KOPT-K1 (cell line): Measurements from ENCODE around the gene RASGRP2.

Experiments used
- H3K27ac ChIP-seq: fragments of 200-600 bp; sonication (generic); 2 replicates; pipeline ENCODE4 v1.5.1; 2016; ENCODE audit warnings: antibody characterized with exemption, mild to moderate bottlenecking, low read depth, low read length; ENCODE audit not compliant: poor library complexity, severe bottlenecking
- H3K36me3 ChIP-seq: fragments of 200-600 bp; sonication (generic); 2 replicates; pipeline ENCODE4 v1.5.1; 2017; ENCODE audit warnings: antibody characterized with exemption, mild to moderate bottlenecking, low read length, moderate library complexity; ENCODE audit not compliant: insufficient read depth
- H3K9me3 ChIP-seq: fragments of 200-600 bp; sonication (generic); 2 replicates; pipeline ENCODE4 v1.5.1; 2017; ENCODE audit warnings: antibody characterized with exemption, low read length, mild to moderate bottlenecking; ENCODE audit not compliant: insufficient read depth, poor library complexity, severe bottlenecking

The RASGRP2 gene

DNA sequence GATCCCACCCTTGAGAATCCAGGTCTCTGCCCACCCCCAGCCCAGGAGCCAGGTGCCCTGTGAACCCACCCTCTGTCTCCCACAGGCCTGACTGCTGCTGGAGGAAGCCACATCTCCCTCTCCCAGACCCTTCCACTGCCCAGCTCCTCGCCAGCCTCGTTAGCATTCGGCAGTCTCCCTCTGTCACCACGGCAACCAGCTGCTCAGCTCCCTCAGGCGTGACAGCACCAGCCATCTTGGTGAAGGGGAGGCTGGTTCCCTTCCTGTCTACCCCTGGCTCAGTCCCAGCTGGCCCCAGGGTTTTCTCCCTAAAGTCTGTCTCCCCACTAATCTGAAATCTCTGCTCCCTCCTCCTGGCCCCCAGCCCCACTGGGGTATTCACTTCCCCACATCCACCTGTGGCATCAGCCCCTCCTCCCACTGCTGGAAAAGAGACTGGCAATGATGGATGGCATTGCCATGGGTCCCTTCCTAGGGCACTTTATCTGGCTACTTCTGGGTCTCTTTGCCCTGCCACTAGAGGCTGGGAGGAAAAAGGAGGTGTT is 49.0 kb downstream of the RASGRP2 start:
- Histone ChIP-seq H3K36me3 (no peaks in the 10 kb centered on the region), H3K27ac (no peak overlapping the region), H3K9me3 (no peaks in the 10 kb centered on the region)

DNA sequence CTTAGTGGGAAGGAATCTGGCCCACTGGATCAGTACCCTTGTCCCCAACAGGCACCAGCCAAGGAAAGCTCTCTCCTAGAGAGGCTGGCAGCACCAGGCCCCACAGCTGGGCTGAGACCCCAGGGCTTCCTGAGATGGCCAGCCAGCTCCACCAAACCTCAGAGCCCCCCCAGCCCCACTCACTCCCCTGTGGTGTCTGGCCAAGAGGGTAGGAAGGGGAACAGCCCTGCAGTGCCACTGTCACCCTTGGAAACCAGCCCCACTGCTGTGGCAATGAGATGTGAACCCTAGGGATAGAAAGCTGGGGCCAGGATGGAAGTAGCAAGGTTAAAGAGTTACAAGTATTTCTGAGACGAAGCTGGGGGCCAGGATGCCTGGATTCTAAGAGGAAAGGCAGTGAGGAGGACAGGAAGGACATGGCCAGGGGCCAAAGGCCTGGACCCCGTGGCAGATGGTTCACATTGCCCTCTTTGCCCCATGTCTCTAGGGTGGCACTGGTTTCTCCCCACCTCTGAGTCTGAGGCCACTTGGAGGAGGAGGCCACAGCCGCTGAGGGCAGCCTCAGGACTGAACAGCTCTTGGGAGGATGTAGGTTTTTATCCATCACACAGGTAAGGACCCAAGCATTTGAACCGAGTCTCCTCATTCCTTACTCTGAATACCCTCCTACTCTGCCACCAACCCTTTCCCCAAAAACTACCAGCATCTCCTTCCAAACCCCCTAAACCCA is 49.8 kb downstream of the RASGRP2 start:
- no peaks in the 10 kb centered on the region for H3K9me3 ChIP-seq
- no peak overlapping the region for H3K27ac ChIP-seq
- no peaks in the 10 kb centered on the region for H3K36me3 ChIP-seq

DNA sequence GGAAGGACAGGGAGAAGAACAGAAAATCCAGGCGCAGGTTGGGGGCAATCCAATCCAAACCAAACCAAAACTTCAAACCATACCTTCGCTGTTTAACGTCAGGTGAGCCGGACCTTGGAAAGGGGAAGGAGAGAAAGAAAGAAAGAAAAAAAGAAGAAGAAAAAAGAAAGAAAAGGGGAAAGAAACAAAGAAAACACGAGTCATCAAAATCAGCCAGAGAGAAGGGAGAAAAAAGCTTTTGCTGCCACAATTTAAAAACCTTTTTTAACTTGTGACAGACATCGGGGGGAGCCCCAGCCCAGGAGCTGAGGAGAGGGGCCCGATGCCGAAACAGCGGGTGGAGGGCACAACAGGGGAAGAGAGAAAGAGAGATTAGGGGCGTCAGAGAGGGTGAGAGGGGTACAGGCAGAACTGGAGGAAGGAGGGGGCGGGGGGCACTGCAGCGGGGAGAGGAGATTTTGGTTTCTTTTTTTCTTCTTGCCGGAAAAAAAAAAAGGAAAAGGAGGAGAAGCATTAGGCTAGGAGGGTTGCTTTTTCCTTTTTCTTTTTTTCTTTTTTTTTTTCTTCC is 51.1 kb downstream of the RASGRP2 start:
- Histone ChIP-seq H3K27ac (no peak overlapping the region), H3K9me3 (no peaks in the 10 kb centered on the region), H3K36me3 (no peaks in the 10 kb centered on the region)

DNA sequence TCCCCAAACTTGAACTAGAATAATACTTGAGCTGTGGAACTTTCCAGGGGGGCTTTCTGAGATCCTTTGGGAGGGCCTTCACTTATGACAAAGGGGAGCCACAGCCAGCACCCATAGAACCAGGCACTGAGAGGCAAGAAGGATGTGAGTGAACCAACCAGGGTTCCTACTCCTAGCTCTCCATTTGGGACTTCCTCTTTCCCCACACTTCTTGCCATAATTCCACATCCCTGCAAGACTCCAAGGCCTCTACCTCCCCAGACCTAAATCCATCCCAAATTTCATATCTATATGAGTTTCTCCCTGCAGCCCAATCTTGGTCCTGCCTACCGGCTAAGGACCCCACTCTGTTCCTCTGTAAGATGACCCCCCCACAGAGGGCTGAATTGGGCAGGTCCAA is 52.4 kb downstream of the RASGRP2 start:
- H3K36me3 ChIP-seq = no peaks in the 10 kb centered on the region
- H3K9me3 ChIP-seq = no peaks in the 10 kb centered on the region
- H3K27ac ChIP-seq = no peak overlapping the region

DNA sequence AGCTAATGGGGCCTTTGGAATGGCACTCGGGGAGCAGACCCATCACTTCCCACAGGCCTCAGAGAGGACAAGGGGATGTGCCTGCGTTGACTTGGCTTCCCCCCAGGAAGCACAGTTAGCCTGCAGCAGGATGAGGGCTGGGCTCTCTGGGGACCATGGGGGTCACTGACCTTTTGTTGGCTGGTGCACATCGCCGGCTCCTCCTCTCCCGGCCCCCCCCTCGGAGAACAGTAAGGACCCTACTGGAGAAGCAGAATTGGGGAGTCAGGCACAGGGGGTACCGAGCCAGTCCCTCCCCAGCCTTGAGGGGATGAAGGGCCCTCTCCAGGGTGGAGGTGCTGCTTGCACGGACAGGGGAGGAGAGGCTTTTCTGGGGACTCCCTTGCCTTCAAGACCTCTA is 53.7 kb downstream of the RASGRP2 start:
- Histone ChIP-seq H3K9me3 (no peaks in the 10 kb centered on the region), H3K27ac (no peak overlapping the region), H3K36me3 (no peaks in the 10 kb centered on the region)

DNA sequence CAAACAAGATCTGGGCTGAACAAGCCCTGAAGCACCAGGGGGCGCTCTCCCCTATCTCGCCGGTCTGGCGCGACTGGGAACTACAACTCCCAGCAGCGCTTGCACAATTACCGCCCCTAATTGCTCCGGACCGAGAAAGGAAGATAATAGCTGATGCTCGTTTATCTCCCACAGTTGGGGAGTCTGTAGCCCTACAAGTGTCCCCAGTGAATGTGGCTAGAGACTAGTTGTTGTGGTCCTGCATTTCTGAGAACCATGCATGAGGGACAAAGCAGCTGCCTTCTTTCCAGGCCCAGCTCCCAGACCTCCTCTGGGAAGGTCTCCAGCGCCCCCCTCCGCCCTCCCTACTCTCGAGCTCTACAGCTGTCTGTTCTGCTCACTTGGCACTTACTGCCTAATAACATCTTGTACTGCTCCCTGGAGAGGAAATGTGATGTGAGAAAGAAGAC is 55.4 kb downstream of the RASGRP2 start:
- Histone ChIP-seq H3K27ac (peak overlapping the region; percentile 24), H3K36me3 (no peaks in the 10 kb centered on the region), H3K9me3 (no peaks in the 10 kb centered on the region)

DNA sequence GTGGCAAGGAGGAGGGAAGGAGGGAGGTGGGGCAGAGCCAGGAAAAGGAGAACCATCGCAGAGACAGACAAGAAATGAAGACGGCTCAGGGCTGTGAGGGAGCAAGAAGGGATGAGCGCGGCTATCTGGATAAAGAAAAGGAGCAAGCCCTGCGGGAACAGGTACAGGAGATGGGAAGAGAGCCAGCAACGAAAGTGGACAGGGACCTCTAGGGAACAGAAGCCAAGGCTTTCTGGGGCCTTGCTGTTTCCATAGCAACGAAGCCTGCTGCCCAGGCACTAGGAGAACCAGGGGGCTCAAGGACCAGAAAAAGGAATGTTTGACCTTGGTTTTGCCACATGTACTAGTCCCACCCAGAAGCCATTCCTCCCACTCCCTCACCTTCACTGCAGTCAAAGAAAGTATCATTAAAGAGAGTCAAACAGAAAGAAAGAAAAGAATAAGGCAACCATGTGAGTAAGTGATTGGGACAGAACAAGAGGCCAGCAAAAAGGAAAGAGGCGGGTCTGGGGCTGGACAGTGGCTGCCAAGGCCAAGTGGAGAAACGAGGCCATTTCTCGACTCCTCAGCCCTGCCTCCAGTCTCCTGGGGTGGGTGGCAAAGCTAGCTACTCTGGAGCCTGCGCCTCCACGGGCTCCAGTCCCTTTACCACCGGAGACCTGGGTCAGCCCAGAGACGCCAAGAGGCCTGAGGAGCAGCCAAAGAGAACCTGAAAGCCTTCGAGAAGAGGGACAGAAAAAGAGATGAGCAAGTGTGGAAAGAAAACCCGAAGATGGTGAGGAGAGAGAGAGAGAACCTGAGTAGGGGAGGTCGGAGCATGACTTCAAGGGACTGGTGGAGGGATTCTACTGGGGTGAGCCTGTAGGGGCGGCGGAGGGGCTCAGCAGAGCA is 56.1 kb downstream of the RASGRP2 start:
- Histone ChIP-seq H3K36me3 (no peaks in the 10 kb centered on the region), H3K27ac (no peak overlapping the region), H3K9me3 (no peaks in the 10 kb centered on the region)

DNA sequence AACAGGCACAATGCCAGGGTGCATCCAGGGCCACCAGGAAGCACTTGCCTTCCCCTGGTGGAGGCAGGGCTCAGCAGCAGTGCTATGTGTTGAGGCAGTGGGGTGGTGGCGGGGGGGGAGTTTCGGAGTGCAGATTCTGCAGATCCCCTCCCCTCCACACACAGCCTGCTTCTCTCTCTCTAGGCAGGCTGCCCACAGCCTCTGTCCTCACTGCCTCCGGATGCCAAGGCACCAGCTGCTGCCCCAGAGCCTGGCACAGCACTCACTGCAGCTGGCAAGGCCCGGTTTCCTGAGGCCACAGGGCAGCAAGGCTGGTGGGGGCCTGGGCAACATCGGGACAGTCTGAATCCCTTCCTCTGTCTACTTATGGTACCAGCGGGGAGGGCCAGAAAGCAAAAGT is 56.7 kb downstream of the RASGRP2 start:
- Histone ChIP-seq H3K36me3 (no peaks in the 10 kb centered on the region), H3K9me3 (no peaks in the 10 kb centered on the region), H3K27ac (no peak overlapping the region)

DNA sequence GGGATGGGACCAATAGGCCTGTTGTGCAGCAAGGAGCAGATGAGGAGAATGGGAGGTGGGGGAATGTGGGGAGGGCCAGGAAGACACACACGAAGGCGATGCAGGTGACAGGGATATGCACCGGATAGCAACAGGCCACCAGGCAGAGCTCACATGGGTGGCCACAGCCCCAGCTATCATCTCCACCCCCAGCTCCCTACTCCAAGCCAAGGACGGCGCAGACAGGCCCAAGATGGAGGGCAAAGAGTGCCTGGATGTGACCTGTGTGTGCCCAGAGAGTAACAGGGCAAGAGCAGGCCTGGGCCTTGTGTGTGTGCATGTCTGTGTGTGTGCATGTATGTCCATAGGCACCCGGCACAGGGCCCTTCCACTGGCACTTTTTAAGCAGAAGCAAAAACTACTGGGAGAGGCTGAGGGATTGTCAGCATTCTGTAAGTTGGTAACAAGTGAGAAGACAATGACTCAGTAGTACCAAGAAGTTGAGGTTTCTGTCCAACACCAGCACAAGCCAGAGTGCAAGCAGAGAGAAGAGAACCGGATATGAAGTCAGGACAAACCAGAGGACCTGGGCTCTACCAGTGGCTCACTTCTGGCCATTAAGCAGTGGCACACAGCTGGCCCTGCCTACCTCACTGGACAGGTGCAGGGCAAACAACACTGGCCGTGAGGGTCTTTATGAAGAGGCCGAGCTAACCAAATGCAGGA is 57.3 kb downstream of the RASGRP2 start:
- Histone ChIP-seq H3K9me3 (no peaks in the 10 kb centered on the region), H3K36me3 (no peaks in the 10 kb centered on the region), H3K27ac (no peak overlapping the region)

DNA sequence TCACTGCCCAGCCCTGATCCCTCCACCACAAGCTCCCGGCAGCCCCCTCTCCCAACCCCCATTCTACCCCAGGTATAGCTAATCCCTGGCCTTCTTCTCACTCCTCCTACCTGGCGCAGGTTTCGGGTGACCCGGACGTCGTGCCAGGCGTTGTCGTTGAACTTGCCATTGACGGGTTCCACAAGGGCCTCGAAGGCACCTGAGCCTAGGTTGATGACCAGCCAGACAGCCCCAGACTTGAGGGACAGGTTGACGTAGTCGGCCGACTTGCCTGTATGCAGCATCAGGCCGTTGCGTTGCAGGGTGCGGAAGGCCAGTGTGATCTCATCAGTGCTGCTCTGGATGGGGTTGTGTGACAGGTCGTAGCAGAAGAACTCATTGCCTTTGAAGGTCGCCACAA is 58.4 kb downstream of the RASGRP2 start:
- H3K27ac ChIP-seq = no peak overlapping the region

DNA sequence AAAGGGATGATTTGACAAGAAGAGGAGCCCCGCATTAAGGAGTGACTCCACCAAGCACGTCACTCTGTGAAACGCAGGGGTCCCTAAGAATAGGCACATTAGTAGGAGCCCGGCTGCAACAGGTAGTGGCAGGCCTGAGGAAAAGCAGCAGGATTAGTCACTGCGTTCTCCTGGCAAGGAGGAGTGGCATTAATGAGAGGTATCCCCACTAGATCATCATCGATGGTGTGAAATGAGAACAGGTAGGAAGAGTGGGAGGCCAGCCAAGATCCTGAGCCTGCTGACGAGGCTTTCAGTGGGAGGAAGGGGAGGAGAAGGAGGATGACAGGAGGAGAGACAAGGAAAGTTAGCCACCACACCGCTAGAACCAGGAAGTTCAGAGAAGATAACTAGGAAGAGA is 59.6 kb downstream of the RASGRP2 start:
- no peaks in the 10 kb centered on the region for H3K36me3 ChIP-seq

More for the DNA sequence above, 58.4 kb downstream of the RASGRP2 start:
- no peaks in the 10 kb centered on the region for H3K36me3 ChIP-seq
- H3K9me3 ChIP-seq = no peaks in the 10 kb centered on the region

DNA sequence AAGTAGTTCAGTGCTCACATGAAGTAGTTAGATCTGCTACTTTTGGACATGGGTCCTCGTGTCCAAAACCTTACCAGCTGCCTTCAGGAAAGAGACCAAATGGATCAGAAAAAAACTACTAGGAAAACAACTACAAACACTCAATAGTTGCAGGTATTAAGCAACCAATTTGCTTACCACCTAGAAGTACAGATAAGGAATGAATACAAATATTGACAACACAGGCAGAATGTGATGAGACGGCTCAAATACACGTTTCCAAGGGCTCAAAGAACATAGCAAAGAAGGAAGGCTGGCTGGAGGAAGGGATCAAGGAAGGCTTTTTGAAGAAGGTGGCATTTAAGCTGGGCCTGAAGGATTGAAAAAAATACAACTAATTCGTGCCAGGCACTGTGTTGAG is 62.8 kb downstream of the RASGRP2 start:
- H3K27ac ChIP-seq = no peak overlapping the region
- no peaks in the 10 kb centered on the region for H3K9me3 ChIP-seq
- H3K36me3 ChIP-seq = no peaks in the 10 kb centered on the region

More for the DNA sequence above, 59.6 kb downstream of the RASGRP2 start:
- Histone ChIP-seq H3K9me3 (no peaks in the 10 kb centered on the region), H3K27ac (no peak overlapping the region)

DNA sequence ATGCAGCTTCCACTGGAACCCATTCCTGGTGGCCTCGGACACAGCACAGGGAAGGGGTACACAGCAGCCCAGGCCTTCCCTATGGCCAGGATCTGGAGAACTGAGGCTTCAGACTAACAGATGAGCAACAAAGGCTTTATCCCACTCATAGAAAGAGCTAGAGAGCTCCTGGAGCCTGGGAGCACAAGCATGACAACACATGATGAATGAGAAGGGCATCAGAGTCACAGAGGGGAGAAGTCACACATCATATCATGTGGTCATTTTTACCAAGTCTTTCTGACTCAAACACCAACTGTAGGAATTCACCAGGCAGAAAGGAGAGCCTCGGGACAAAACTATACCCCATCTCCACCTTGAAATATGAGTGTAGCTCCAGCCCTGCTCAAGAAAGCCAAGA is 64.1 kb downstream of the RASGRP2 start:
- Histone ChIP-seq H3K9me3 (no peaks in the 10 kb centered on the region), H3K27ac (no peak overlapping the region), H3K36me3 (no peaks in the 10 kb centered on the region)

DNA sequence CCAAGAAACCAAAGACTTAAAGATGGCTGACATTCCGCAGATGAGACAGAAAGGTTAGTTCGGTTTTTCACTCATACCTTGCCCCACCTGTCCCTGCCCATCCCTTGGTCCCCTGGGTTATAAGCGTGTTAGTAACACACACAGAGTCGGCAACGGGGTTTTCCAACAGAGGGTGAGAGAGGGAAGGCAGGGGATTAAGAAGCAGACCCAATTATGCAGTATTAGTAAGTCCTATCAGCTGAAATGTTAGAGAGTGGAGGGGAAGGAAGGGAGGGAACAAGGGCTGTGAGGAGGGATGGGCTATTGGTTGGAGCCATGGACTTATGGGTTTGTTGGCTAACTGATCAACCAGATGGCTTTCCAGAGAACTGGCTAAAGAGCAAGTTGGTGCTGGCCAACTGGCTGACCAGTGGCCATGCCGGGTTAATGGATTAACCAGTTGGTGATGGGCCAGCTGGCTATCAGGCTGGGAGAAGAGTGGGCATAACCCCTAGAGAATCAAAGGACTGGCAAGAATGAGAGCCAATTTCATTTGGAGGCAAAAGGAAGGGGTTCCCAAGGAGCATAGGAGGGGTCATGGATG is 66.4 kb downstream of the RASGRP2 start:
- Histone ChIP-seq H3K27ac (no peak overlapping the region), H3K36me3 (no peaks in the 10 kb centered on the region), H3K9me3 (no peaks in the 10 kb centered on the region)
